Gastroesophageal sphincter (tissue), 4 donors: ENCODE data around the gene ARFGEF2. TPM values are rescaled to one million over a fixed set of nuclear protein-coding genes. Genes with fewer than 3 reads are reported as not detected.

Experiments
- ATAC-seq: fragments of 150-250 bp; one replicate; pipeline ENCODE4 v1.9.1; 2016; ENCODE audit warnings: mild to moderate bottlenecking, moderate library complexity
- H3K27ac ChIP-seq, 4 donors: fragments of 200-600 bp; sonication (generic) in 3 of 4; 1 replicate in 3 of 4; 2 replicates in 1 of 4; pipeline ENCODE4 v1.5.1; 2016 to 2019
- H3K27me3 ChIP-seq: fragments of 200-600 bp; sonication (generic); one replicate; pipeline ENCODE4 v1.5.1; 2019
- H3K36me3 ChIP-seq, 2 donors: fragments of 200-600 bp; sonication (generic); one replicate each; pipeline ENCODE4 v1.5.1; 2019; ENCODE audit warnings: control low read depth in 1 of 2
- H3K4me1 ChIP-seq, 3 donors: fragments of 200-600 bp; sonication (generic); 1 replicate in 2 of 3; 2 replicates in 1 of 3; pipeline ENCODE4 v1.5.1; 2016 to 2019; ENCODE audit warnings: control low read depth in 2 of 3
- H3K4me3 ChIP-seq, 2 donors: fragments of 200-600 bp; sonication (generic); one replicate each; pipeline ENCODE4 v1.5.1; 2019; ENCODE audit warnings: mild to moderate bottlenecking in 1 of 2, moderate library complexity in 1 of 2
- H3K9me3 ChIP-seq, 3 donors: fragments of 200-600 bp; sonication (generic); one replicate each; pipeline ENCODE4 v1.5.1; 2017 to 2019; ENCODE audit warnings: control low read depth in 2 of 3
- CTCF ChIP-seq, 4 experiments: fragments of 200-600 bp in 2 of 4; fragments of 450-650 bp in 2 of 4; sonication (generic) in 1 of 4; IDR thresholded peaks; one replicate each; pipeline ENCODE4 v1.5.1; 2017 to 2019; ENCODE audit warnings: antibody characterized with exemption in 4 of 4, mild to moderate bottlenecking in 2 of 4, moderate library complexity in 2 of 4
- EP300 ChIP-seq: sonication (generic); formaldehyde crosslinking; IDR thresholded peaks from one replicate; pipeline ENCODE4 v1.6.1; 2017; ENCODE audit warnings: antibody characterized with exemption, mild to moderate bottlenecking
- POLR2A ChIP-seq, 2 donors: fragments of 450-650 bp; IDR thresholded peaks; one replicate each; pipeline ENCODE4 v1.6.1; 2017; ENCODE audit warnings: antibody characterized with exemption in 2 of 2, mild to moderate bottlenecking in 2 of 2, moderate library complexity in 1 of 2
- POLR2AphosphoS5 ChIP-seq: sonication (generic); formaldehyde crosslinking; IDR thresholded peaks from one replicate; pipeline ENCODE4 v1.6.1; 2017; ENCODE audit warnings: antibody characterized with exemption
- WGBS, 2 donors: methylation state at CpG; one replicate each; pipeline ENCODE4 v1.1.5; 2018; ENCODE audit warnings: low coverage in 1 of 2; 5-methylcytosine and 5-hydroxymethylcytosine counted together
- total RNA-seq, 4 donors: library from RNA; depleted of rRNA; stranded (reverse); fragments of >200 nt; gene quantifications; one replicate each; pipeline ENCODE4 v1.1.0, GENCODE V29; 2016

The ARFGEF2 gene
- total RNA-seq, 4 donors from 2014 or later = 42.6 to 101 (median 51.3) TPM

GRCh38 chr20:48912065-48912464 lies 9.4 kb upstream of the ARFGEF2 start:
- 81% methylated on average over 3 of the region's 4 CpGs; no CpG with 5 or more reads in 1 of the 2 donors for WGBS, 2 donors
- TF ChIP-seq POLR2A (IDR thresholded peaks at IDR 0.05) (no peak), EP300 (no peak), POLR2AphosphoS5 (no peak), CTCF (IDR thresholded peaks at IDR 0.05) (no peak)
- Histone ChIP-seq H3K9me3 (peaks cover 0 to 8% (median 0%) of the 10 kb centered on the region in 3 donors), H3K4me3 (no peak overlapping the region), H3K27me3 (peaks cover 4% of the 10 kb centered on the region), H3K36me3 (no peaks in the 10 kb centered on the region), H3K27ac (no peak overlapping the region), H3K4me1 (no peaks in the 10 kb centered on the region)
- ATAC-seq = no peak

GRCh38 chr20:48916699-48917098 lies 4.8 kb upstream of the ARFGEF2 start:
- no peak for ATAC-seq
- Histone ChIP-seq H3K36me3 (no peaks in the 10 kb centered on the region), H3K27me3 (peaks cover 4% of the 10 kb centered on the region), H3K4me3 (no peak overlapping the region), H3K4me1 (peaks cover 0 to 10% (median 0%) of the 10 kb centered on the region in 3 donors), H3K27ac (no peak overlapping the region), H3K9me3 (no peaks in the 10 kb centered on the region)
- no CpG with 5 or more reads among the region's 1 CpG for WGBS, 2 donors
- no peak for TF ChIP-seq EP300
- TF ChIP-seq POLR2AphosphoS5 = no peak
- TF ChIP-seq POLR2A (IDR thresholded peaks at IDR 0.05) = no peak
- no peak for TF ChIP-seq CTCF (IDR thresholded peaks at IDR 0.05)

- H3K27me3 ChIP-seq = no peaks in the 10 kb centered on the region
- TF ChIP-seq POLR2A (IDR thresholded peaks at IDR 0.05) (no peak), EP300 (no peak), POLR2AphosphoS5 (no peak), CTCF (IDR thresholded peaks at IDR 0.05) (no peak)
- no peak for ATAC-seq
- H3K4me1 ChIP-seq = peaks cover 0 to 33% (median 12%) of the 10 kb centered on the region in 3 donors
- no peak overlapping the region for H3K4me3 ChIP-seq
- H3K9me3 ChIP-seq = no peaks in the 10 kb centered on the region
- no peak overlapping the region for H3K27ac ChIP-seq
- 77 to 100% methylated on average over 1 to 5 of the region's 6 CpGs for WGBS, 2 donors
- H3K36me3 ChIP-seq = no peaks in the 10 kb centered on the region
These were observed 2.1 kb upstream of the ARFGEF2 start for GRCh38 chr20:48919336-48919881.

GRCh38 chr20:48919882-48920526 lies 1.5 kb upstream of the ARFGEF2 start:
- Histone ChIP-seq H3K27ac (no peak overlapping the region), H3K9me3 (no peaks in the 10 kb centered on the region), H3K27me3 (no peaks in the 10 kb centered on the region), H3K4me1 (peaks cover 0 to 39% (median 12%) of the 10 kb centered on the region in 3 donors), H3K4me3 (no peak overlapping the region), H3K36me3 (no peaks in the 10 kb centered on the region)
- no peak for ATAC-seq
- TF ChIP-seq POLR2AphosphoS5 = no peak
- TF ChIP-seq POLR2A (IDR thresholded peaks at IDR 0.05) = no peak
- TF ChIP-seq EP300 = no peak
- no peak for TF ChIP-seq CTCF (IDR thresholded peaks at IDR 0.05)
- 40 to 73% methylated on average over 3 to 5 of the region's 5 CpGs for WGBS, 2 donors
